ENCODE measurements around the gene HHAT.

DNA sequence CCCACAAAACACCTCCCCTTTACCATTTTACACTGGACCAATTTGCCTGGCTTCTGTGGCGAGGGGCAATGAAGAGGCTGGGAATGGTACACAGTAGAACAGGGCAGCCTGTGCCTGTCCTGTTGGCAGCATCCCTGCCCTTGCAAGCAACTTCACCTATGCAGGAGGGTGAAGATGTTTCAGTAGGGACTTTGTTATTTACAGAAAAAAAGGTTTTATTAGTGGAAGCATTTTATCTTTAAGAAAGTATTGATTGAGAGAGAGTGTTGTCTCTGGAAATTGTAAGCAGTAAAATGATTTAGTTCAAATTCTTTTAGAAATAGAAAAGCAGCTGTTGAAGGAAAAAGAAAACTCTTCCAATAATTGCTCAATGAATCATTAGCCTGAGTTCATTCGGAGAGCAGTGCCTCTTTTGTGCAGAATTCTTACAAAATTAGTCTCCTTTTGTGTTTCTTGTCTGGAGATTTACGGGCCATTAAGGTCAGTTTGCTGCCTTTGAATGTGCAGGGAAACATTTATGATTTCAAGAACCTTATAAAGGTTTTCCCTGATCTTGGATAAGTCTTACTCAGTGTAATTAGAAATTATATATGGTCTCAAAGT is 49.1 kb downstream of the HHAT start:
- no peak for TF ChIP-seq CTCF (IDR thresholded peaks at IDR 0.05)
- TF ChIP-seq POLR2A (IDR thresholded peaks at IDR 0.05), result no peak
- no peak for TF ChIP-seq POLR2AphosphoS5 (IDR thresholded peaks at IDR 0.05)
